Uterine smooth muscle cell (primary cell): Measurements from ENCODE around the gene IQCF5. TPM values are rescaled to one million over a fixed set of nuclear protein-coding genes. Genes with fewer than 3 reads are reported as not detected.

Experiments
- total RNA-seq: library from RNA; depleted of rRNA; stranded (reverse); fragments of >200 nt; gene quantifications from 2 replicates; pipeline ENCODE4 v1.2.3, GENCODE V29; 2014

IQCF5 gene
- not detected in 2 replicates for total RNA-seq

GRCh38 chr3:51875501-51875900, at the start of gene IQCF5:
Gene IQCF5, minus strand, starts transcription at chr3:51875601. Its CDS starts 70 bp downstream, at chr3:51875531.

DNA sequence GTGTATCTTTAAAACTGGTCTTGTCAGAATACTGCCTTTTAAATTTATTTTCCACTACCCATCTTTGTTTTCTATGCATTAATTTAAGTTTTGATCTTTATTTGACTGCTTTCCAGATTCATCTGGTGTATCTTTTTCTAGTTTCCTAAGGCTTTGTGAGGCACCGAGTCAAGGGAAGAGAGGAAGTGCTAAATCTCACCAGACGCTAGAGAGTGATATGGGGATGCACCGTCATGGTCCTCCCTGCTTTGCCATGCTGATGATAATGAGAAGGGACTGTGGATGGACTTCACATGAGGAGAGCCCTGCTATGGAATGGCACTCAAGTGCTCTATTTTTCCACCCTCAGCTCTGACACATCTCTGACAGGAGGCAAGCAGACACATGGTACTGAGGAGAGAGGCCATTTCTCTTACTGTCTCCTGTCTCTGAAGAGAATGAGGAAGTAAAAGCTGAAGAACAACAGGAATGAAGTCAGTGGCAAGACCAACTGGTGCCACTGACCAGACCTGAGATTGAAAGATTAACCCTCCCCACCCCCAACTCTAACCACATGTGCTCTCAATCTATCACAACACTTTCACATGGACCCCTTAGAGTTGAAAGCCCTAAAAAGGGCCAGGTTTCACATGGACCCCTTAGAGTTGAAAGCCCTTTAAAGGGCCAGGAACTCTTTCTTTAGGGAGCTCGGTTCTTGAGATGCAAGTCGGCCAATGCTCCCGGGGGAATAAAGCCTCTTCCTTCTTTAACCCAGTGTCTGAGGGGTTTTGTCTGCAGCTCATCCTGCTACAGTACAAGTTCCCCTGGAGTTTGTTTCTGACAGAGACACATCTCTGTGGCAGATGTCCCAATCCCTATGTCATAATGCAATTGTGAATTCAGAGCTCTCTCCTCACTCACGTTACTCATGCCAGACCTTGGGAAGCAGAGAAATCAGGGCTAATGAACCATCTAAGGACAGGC, 14.4 kb downstream of the IQCF5 start, which contains the start of gene IQCF2:
IQCF2 (plus strand) TSS at position 913 of the 963 bp plus-strand sequence. CDS start 52 bp downstream, outside the sequence.

Other genes with a start within 250 kb of the IQCF5 start
- gene TEX264, start 204.3 kb downstream of the IQCF5 start, total RNA-seq = 41.4 and 52.7 TPM in 2 replicates
- gene GRM2, start 168.5 kb downstream of the IQCF5 start, total RNA-seq = under 0.01 TPM in 2 replicates
- gene IQCF6, start 96.4 kb downstream of the IQCF5 start, total RNA-seq = not detected in 2 replicates
- gene IQCF2, start 14.0 kb downstream of the IQCF5 start, total RNA-seq = not detected in 2 replicates
- not detected in 2 replicates for gene IQCF1, start 27.8 kb upstream of the IQCF5 start, total RNA-seq
- 41.2 and 47.7 TPM in 2 replicates for gene RRP9, start 66.3 kb upstream of the IQCF5 start, total RNA-seq
- gene PARP3, start 66.8 kb upstream of the IQCF5 start, total RNA-seq = 17.6 and 23.5 TPM in 2 replicates
- 0.12 TPM in 1 of 2 replicates, not detected in the other for gene GPR62, start 79.8 kb upstream of the IQCF5 start, total RNA-seq
- gene PCBP4, start 91.9 kb upstream of the IQCF5 start, total RNA-seq = 38.6 and 40.1 TPM in 2 replicates
- 11.2 and 18.5 TPM in 2 replicates for gene ABHD14B, start 98.4 kb upstream of the IQCF5 start, total RNA-seq
- gene ABHD14A, start 99.5 kb upstream of the IQCF5 start, total RNA-seq = 3.0 and 10.7 TPM in 2 replicates
- 39.7 and 46.6 TPM in 2 replicates for gene ACY1, start 107.9 kb upstream of the IQCF5 start, total RNA-seq
- gene RPL29, start 120.3 kb upstream of the IQCF5 start, total RNA-seq = 767 and 1,154 TPM in 2 replicates
- gene DUSP7, start 181.0 kb upstream of the IQCF5 start, total RNA-seq = 7.9 and 8.6 TPM in 2 replicates